ENCODE data around the gene DEGS2. TPM values are rescaled to one million over a fixed set of nuclear protein-coding genes. Genes with fewer than 3 reads are reported as not detected.

DEGS2 gene
- total RNA-seq, 1 experiment from 2014 or later = 1.6 TPM

DNA sequence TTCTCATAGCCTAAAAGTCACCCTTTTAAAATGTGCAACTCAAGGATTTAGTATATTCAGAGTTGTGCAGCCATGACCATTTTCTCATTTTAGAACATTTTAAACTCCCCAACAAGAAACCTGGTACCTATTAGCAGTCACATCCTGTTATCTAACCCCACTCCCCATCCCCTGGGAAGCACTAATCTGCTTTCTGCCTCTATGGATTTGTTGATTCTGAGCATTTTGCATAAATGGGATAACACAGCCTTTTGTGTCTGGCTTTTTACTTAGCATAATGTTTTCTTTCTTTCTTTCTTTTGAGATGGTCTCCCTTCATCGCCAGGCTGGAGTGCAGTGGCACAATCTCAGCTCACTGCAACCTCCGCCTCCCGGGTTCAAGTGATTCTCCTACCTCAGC, 40.9 kb upstream of the DEGS2 start (continued):
- TF ChIP-seq, protein P1, sequence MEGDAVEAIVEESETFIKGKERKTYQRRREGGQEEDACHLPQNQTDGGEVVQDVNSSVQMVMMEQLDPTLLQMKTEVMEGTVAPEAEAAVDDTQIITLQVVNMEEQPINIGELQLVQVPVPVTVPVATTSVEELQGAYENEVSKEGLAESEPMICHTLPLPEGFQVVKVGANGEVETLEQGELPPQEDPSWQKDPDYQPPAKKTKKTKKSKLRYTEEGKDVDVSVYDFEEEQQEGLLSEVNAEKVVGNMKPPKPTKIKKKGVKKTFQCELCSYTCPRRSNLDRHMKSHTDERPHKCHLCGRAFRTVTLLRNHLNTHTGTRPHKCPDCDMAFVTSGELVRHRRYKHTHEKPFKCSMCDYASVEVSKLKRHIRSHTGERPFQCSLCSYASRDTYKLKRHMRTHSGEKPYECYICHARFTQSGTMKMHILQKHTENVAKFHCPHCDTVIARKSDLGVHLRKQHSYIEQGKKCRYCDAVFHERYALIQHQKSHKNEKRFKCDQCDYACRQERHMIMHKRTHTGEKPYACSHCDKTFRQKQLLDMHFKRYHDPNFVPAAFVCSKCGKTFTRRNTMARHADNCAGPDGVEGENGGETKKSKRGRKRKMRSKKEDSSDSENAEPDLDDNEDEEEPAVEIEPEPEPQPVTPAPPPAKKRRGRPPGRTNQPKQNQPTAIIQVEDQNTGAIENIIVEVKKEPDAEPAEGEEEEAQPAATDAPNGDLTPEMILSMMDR (IDR thresholded peaks at IDR 0.05) = no peak
- TF ChIP-seq CREB1 (CRISPR knock-in tag; IDR thresholded peaks at IDR 0.05) (no peak), EMX1 (CRISPR knock-in tag; IDR thresholded peaks at IDR 0.05) (no peak), KAT7 (CRISPR knock-in tag; IDR thresholded peaks at IDR 0.05; ENCODE audit: borderline replicate concordance) (no peak), RORB (CRISPR knock-in tag; IDR thresholded peaks at IDR 0.05) (no peak)

GRCh38 chr14:100199240-100199860, 39.9 kb upstream of the DEGS2 start:
- no peaks in the 10 kb centered on the region for H3K36me3 Mint-ChIP-seq
- CTCF ChIA-PET = interaction anchor here (0.7 to 1.7 kb wide), 4 partner anchors 25 to 374 kb away, joined by 3 to 5 read pairs (median 4); no protein-coding TSS in a partner anchor
- no peak overlapping the region for H3K27ac Mint-ChIP-seq
- ATAC-seq (peak; percentile 60), DNase-seq (ENCODE audit: low spot score) (no peak)
- POLR2A ChIA-PET = no interaction called here
- H3K9me3 Mint-ChIP-seq = no peaks in the 10 kb centered on the region
- peaks cover 9% of the 10 kb centered on the region for H3K4me1 Mint-ChIP-seq
- TF ChIP-seq SMAD3 (CRISPR knock-in tag; IDR thresholded peaks at IDR 0.05; ENCODE audit: borderline replicate concordance) = no peak
- TF ChIP-seq, protein P2, sequence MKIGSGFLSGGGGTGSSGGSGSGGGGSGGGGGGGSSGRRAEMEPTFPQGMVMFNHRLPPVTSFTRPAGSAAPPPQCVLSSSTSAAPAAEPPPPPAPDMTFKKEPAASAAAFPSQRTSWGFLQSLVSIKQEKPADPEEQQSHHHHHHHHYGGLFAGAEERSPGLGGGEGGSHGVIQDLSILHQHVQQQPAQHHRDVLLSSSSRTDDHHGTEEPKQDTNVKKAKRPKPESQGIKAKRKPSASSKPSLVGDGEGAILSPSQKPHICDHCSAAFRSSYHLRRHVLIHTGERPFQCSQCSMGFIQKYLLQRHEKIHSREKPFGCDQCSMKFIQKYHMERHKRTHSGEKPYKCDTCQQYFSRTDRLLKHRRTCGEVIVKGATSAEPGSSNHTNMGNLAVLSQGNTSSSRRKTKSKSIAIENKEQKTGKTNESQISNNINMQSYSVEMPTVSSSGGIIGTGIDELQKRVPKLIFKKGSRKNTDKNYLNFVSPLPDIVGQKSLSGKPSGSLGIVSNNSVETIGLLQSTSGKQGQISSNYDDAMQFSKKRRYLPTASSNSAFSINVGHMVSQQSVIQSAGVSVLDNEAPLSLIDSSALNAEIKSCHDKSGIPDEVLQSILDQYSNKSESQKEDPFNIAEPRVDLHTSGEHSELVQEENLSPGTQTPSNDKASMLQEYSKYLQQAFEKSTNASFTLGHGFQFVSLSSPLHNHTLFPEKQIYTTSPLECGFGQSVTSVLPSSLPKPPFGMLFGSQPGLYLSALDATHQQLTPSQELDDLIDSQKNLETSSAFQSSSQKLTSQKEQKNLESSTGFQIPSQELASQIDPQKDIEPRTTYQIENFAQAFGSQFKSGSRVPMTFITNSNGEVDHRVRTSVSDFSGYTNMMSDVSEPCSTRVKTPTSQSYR (CRISPR knock-in tag; IDR thresholded peaks at IDR 0.05) = no peak
- TF ChIP-seq, protein P3, sequence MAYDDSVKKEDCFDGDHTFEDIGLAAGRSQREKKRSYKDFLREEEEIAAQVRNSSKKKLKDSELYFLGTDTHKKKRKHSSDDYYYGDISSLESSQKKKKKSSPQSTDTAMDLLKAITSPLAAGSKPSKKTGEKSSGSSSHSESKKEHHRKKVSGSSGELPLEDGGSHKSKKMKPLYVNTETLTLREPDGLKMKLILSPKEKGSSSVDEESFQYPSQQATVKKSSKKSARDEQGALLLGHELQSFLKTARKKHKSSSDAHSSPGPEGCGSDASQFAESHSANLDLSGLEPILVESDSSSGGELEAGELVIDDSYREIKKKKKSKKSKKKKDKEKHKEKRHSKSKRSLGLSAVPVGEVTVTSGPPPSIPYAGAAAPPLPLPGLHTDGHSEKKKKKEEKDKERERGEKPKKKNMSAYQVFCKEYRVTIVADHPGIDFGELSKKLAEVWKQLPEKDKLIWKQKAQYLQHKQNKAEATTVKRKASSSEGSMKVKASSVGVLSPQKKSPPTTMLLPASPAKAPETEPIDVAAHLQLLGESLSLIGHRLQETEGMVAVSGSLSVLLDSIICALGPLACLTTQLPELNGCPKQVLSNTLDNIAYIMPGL (CRISPR knock-in tag; IDR thresholded peaks at IDR 0.05) = no peak
- TF ChIP-seq ZNF512 (CRISPR knock-in tag; IDR thresholded peaks at IDR 0.05; ENCODE audit: borderline replicate concordance) = no peak
- no peak for TF ChIP-seq MLX (CRISPR knock-in tag; IDR thresholded peaks at IDR 0.05)
- peaks cover 3% of the 10 kb centered on the region; the same call in 1 of the 2 replicates for H3K27me3 Mint-ChIP-seq (ENCODE audit: low read depth)
- no peak overlapping the region for H3K4me3 Mint-ChIP-seq

DNA sequence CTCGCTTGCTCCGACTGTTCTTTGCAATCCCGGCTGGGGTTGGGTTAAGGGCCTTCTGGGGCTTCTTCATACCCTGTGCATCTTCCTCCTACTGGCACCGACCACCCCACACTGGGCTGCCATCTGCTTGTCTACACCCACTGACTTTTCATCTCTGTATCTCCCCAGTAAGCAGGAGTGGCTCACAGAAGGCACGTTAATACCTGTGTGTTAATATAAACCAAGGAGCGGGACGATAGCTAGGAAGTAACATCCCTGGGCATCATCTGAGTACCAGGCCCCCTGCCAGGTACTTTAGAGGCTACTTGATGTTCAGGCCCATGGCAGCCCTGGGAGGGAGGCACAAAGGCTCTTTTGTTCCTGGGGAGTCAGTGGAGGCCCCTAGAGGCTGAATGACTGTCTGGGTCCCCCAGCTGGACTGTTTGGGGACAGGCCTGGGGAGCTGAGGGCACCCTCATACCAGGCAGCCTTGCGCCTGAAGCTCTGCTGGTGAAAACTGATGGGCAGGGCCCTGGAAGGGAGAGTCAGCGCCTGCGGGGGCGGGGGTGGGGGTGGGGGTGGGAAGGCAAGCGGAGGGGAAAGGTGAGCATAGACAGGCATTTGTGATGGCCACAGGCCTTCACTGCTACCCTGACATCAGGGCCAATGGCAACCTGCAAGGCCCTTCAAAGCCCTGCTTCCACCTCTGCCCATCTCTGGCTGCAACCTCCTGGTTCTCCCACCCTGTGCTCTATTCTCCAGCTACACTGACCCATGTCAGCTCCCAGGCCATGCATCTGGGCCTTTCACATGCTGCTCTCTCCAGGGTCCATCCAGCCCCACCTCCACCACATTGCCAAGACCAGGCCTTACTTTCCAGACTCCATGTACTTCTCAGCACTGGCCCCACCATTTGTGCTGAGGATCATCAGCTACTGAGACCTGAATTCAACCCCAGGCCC, 34.2 kb upstream of the DEGS2 start:
- H3K27me3 Mint-ChIP-seq (ENCODE audit: low read depth) = peaks cover 3% of the 10 kb centered on the region; the same call in 1 of the 2 replicates
- peak overlapping the region; percentile 89 for H3K27ac Mint-ChIP-seq
- no peak for DNase-seq (ENCODE audit: low spot score)
- CTCF ChIA-PET = interaction anchor here (0.5 to 4.3 kb wide), 60 partner anchors 8 to 713 kb away, joined by 3 to 67 read pairs (median 4); partner anchors contain the start of genes CCNK, DEGS2 and SETD3
- ATAC-seq = peak; percentile 6
- peaks cover 5% of the 10 kb centered on the region for H3K36me3 Mint-ChIP-seq
- H3K9me3 Mint-ChIP-seq = peaks cover 6% of the 10 kb centered on the region
- TF ChIP-seq, protein P4, sequence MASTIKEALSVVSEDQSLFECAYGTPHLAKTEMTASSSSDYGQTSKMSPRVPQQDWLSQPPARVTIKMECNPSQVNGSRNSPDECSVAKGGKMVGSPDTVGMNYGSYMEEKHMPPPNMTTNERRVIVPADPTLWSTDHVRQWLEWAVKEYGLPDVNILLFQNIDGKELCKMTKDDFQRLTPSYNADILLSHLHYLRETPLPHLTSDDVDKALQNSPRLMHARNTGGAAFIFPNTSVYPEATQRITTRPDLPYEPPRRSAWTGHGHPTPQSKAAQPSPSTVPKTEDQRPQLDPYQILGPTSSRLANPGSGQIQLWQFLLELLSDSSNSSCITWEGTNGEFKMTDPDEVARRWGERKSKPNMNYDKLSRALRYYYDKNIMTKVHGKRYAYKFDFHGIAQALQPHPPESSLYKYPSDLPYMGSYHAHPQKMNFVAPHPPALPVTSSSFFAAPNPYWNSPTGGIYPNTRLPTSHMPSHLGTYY (CRISPR knock-in tag; IDR thresholded peaks at IDR 0.05) = no peak
- 0 out of 2 replicates have a peak, but pooled peaks have one; percentile 4 for TF ChIP-seq ZNF232 (CRISPR knock-in tag; IDR thresholded peaks at IDR 0.05)
- H3K4me3 Mint-ChIP-seq = peak overlapping the region; percentile 31
- peaks cover 11% of the 10 kb centered on the region for H3K4me1 Mint-ChIP-seq
- POLR2A ChIA-PET = interaction anchor here (0.6 to 1.3 kb wide), 3 partner anchors 18 to 28 kb away, joined by 3 to 5 read pairs (median 3); no protein-coding TSS in a partner anchor

Data from WTC11 (cell line).